NCI-H1436 (cell line): Measurements from ENCODE around the gene TAOK3.
"Not testable (repeated sequence)": the region's sequence is repeated elsewhere in the genome, so short reads cannot be mapped to it uniquely, and the experiment has no call there.

Experiments
- DNase-seq: peaks from one replicate; lab custom pipeline; 2025; lab: John Stamatoyannopoulos, UW

Gene TAOK3

DNA sequence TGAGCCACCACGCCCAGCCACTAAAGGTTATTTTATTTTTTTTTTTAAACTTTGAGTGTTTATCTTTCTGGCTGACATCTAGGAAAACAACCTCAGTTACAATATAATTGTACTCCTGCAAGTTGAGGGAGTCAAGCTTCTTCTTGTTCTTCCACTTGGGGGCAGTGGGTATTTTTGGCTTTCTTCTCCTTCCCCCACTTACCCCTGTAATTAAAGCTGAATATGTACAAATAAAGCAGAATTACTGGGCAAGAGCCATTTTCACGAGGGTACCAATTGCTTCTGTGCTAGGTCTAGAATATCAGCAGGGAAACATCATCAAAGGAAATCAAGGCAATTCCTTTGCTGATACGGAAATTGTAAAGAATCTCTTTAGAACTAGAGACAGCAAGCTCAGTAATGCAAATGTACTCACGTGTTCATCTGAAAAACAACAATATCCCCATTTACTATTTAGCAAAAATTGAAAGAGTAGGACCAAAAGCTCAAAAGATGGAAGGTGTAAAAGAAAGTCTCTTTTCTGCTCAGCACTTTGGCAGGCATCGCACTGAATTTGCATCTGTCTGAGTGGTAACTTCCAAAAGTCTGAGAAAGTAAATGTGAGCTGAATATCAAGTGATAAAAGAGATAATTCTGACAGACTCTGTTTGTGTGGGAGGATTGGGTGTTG, 72.8 kb downstream of the TAOK3 start:
- DNase-seq: no peak

DNA sequence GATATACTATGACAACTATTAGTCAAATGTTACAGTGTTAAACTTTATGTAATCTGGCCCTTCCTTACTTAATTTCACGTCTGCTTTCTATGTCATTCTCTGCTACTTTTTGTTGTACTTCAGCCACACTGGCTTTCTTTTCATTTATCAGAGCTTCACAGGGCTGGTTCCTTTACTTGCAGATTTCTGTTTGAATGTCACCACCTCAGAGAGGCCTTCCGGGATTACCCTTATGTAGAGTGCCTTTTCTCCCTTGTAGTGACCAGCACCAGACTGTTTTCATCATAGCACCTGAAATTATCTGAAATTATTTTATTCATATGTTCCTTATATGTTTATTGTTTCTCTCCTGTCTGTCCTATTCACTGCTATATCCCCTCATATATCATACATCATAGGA, 75.4 kb downstream of the TAOK3 start:
- no peak for DNase-seq

DNA sequence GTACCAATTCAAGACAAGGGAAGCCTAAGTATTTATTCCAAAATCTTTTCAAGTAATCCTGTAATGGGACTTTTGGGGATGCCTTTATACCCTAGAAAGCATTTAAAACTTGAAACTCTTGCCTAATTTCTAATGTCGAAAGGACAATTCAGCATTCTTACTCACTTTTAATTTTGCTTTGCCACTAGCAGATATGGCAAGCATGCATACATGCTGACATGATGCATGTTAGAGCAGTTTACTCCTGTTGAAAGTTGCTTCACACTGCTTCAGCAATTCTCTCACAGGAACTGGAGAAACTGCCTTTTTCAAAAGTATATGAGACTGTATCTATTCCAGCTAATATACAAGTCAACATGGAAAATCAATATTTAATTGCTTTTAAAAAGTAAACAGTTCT, 79.9 kb downstream of the TAOK3 start:
- no peak for DNase-seq

DNA sequence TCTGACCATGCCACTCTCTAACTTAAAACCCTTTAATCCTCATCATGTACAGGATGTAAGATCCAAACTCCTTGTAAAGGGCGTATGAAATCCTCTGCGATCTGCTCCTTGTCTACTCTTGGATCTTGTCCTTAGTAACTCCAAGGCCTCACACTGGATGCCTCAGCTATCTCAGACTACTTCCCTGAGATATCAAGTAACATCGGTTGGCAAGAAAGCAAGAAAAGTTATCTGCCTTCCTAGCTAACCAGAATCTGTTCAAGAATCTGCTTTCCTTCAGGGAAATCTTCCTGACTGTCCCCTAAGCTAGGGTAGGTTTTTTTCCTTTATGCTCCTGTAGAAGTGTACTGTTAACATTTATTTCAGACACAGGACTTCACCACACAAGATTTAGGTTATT, 82.6 kb downstream of the TAOK3 start:
- no peak for DNase-seq

DNA sequence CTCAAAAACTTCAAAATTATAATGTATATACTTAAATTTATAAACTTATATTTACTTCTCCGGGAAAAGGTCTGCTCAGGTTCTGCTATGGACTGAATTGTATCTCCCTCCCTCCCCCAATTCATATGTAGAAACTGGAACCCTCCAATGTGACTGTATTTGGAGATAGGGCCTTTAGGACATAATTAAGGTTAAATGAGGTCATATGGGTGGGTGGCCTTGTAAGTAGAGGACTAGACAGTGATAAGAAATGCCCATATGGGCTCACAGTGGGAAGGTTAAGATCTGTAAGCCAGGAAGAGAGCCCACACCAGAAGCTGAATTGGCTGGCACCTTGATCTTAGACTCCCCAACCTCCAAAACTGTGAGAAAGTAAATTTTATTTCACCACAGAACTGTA, 84.5 kb downstream of the TAOK3 start:
- DNase-seq: no peak

DNA sequence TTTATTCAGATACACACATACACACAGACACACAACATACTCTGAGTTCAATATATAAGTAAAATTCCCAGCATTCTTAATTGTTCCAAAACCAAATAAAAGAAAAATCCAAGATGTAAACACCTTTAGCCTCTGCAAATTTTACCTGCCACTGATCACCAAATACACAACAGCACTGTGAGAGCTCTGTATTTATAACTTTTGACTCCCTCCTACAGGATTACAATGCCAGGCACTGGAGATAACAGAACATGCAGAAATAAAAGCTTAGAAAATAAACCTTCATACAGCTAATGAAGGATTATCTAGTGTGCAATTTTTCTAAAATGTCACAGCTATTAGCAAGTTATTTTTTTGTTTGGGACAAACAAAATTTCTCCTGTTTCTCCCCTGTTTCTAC, 85.0 kb downstream of the TAOK3 start:
- no peak for DNase-seq

DNA sequence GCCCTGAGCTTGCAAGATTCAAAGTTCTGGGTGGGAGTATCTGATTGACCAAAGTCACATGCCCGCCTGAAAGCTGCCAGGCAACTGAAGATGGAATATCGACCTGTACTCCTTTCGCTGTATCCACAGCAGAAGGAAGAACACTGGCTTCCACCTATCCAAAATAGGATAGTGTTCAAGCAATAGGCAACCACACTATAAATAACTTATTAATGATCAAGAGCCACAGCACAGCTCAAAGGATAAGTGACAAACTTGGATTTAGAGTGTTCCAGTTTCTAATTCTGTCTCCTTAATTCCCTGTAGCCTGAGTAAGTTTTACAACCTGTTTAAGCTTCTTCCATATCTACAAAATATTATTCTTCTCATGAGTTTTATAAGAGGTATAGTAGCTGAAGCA, 89.9 kb downstream of the TAOK3 start:
- no peak for DNase-seq

DNA sequence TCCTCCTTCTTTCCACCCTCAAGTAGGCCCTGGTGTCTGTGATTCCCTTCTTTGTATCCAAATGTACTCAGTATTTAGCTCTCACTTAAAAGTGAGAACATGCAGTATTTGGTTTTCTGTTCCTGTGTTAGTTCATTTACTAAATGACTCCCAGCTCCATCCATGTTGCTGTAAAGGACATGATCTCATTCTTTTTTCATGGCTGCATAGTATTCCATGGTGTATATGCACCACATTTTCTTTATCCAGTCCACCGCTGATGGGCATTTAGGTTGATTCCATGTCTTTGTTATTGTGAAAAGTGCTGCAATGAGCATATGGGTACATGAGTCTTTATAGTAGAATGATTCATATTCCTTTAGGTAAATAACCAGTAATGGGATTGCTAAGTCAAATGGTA, 94.4 kb downstream of the TAOK3 start:
- DNase-seq: not testable (repeated sequence)

DNA sequence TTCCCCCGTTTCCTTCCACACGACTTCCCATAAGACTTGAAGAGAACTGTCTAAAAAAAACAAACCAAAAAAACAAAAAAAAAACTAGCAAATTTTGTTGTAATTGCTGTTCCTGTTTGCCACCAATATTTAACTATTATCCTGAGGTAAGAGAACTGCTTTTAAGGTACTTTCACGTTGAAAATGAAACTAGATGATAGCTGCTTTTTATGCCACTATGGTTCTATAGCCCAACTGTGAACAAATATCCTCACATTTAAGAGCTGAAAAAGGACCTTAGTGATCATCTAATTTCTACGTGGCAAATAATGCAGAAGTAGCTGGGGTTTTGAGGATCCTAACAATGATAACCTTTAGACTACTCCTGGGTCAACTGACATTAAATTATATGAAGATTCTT, 98.6 kb downstream of the TAOK3 start:
- no peak for DNase-seq

DNA sequence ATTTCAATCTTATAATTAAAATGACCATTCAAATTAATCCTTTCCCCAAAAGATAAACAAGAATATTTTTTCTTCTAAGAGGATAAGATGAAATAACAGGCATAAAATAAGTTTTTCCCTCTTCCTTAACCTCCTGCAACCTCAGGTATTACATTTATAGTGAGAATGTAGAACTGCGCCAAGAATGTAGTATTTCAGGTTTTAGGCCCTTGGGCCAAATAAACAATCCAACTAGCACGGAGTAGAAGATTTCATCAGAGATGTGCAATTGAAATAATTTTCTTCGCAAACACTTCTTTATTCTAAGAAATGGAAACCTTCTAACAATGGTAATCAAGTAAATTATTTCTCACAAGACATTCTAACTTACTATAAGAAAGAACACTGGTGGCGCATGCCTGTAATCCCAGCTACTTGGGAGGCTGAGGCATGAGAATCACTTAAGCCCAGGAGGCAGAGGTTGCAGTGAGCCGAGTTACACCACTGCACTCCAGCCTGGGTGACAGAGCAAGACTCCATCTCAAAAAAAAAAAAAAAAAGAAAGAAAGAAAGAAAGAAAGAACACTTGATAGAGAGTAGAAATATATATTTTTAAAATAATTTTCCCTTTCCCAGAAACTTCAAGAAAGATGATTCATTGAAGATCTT, 100.8 kb downstream of the TAOK3 start:
- DNase-seq: no peak

DNA sequence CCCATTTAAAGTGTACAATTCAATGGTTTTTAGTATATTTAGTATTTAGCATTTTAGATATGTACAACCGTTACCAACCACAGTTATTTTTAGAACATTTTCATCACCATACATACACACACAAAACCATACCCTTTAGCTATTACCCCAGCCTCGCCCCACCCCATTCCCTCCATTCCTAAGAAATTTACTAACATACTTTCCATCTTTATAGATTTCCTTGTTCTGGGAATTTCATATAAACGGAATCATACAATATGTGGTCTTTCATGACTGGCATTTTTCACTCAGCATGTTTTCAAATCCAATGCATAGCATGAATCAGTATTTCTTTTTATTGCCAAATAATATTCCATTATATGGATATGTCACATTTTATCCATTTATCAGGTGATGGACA, 101.5 kb downstream of the TAOK3 start:
- DNase-seq: no peak

DNA sequence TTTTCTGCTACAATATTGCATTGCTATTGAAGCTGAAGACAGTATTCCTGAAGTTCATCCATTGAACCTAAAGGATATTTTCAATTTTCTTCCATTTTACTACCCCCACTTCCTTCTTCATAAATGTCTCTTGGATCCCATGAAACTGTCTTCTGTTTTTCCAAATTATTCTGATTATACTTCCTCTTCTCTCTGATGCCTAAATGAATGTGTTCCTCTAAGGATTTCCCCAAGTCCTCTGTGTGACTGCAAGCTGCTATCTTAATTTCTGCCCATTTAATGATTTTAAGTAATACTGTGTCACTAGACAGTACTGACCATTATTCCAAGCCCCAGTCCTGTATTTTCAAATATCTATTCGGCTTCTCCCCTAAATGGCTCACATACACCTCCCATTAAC, 102.9 kb downstream of the TAOK3 start:
- DNase-seq: no peak

DNA sequence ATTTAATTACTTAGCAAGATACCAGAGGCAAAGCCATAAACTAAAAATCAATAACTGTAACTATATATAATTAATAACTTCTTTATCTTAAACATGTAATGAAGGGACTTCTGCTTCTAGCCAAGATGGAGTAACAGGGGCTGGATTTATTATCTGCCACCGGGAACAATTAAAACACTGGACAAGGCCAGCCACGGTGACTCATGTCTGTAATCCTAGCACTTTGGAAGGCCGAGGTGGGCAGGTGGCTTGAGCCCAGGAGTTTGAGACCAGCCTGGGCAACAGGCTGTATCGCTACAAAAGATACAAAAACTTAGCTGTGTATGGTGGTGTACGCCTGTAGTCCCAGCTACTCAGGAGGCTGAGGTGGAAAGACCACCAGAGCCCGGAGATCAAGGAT, 113.6 kb downstream of the TAOK3 start:
- DNase-seq: no peak

DNA sequence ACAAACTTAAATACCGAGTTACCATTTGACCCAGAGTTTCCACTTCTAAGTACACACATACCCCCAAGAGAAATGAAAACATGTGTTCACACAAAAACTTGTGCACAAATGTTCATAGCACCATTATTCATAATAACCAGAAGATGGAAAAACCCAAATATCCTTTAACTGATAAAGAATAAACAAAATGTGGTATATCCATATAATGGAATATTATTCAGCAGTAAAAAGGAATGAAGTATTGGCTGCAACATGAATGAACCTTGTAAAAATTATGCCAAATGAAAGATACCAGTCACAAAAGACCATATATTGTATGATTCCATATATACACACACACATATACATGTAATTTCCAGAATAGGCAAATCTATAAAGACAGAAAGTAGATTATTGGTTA, 116.4 kb downstream of the TAOK3 start:
- DNase-seq: no peak

DNA sequence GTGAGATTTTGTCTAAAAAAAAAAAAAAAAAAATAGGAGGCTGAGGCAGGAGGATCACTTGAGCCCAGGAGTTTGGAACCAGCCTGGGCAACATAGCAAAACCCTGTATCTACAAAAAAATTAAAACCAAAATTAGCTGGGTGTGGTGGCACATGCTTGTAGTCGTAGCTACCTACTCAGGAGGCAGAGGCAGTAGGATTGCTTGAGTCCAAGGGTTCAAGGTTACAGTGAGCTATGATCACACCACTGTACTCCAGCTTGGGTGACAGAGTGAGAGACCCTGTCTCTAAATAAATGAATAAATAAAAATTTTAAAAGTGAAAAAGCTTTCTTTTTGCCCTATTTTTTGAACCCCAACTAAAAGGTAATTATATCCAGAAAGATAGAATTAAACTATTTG, 123.2 kb downstream of the TAOK3 start:
- no peak for DNase-seq

DNA sequence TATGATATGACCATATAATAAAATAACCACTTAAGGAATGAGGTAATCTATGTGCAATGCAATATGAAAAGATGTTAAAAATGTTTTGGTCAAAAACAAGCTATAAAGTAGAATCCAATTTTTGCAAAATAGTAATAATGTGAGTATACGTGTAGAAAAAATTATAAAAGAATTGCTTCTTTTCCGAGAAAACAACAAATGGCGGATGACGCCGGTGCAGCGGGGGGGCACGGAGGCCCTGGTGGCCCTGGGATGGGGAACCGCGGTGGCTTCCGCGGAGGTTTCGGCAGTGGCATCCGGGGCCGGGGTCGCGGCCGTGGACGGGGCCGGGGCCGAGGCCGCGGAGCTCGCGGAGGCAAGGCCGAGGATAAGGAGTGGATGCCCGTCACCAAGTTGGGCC, 126.8 kb downstream of the TAOK3 start:
- DNase-seq: not testable (repeated sequence)

DNA sequence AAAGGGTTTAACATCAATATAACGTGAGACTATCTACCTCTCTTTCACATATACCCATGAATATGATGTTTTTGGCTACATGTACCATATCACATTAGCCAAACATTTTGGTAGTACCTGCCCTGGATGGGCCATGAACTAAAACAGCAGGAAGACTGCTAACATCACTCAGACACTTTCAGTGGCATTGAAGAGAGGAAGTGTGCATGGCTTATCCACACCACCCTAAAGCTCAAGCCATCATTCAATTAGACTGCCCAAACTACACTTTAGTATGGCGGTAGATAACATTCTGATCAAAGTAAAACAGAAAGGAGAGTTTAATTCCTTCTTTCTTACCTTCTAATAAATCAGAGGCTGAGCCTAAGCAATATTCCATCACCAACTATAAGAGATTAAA, 133.8 kb downstream of the TAOK3 start:
- no peak for DNase-seq

DNA sequence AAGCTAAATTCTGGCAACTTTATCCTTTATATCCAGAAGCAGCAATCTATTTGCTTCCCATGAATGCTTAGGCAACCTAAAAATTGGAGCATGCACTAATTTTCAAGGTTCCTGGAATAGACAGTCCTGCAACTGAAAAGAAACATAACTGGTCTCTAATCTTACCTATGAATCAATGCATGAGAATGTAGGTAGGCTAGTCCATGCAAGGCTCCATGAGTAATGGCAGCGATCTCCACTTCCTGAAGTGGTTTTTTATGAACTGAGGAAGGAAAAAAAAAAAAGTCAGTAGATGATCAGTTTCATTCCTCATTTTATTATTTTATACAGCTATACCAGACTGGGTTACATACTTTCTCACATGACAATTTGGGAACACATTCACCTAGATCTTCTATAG, 134.8 kb downstream of the TAOK3 start:
- DNase-seq: no peak

DNA sequence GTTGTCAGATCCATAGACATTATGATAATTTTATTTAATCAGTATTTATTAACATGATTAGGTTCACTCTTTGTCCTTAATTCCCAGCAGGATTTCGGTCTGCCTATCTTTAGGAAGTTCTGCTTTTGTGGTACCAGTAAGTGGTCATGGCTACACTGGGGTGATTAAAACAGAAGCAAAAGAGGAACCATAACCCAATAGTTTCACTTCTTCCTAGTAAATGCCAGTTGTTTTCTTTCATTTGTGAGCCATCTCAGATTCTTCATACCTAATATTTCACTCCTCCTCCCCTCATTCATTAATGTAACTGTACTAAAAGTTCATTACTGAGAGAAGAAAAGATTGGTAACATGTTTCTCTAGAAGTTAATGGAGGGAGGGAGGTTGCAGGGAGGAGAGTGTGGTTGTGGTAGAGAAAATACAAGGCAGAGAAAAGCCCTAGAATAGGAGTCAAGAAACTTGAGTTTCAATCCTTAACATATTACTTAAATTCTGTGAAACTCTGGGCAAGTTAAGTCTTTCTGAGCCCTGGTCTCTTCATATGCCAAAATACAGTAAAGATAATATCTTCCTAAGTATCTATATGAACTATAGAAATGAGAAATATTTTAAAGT, 135.5 kb downstream of the TAOK3 start:
- DNase-seq: no peak

DNA sequence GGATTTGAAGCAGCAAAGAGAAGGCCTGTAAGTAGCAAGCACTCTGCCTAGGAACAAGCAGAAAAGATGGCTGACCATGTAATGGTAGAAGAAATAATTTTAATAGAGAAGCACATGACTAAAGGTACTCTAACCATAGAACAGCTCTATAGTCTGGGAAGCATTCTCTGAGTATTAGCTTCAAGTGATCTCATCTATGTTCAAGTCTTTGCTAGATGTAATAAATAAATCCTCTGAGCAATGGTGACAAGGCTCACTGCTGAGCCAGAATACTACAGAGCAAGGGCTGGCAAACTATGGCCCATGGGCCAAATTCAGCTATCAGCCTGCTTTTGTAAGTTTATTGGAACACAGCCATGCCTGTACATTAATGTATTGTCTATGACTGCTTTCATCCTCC, 152.0 kb downstream of the TAOK3 start:
- no peak for DNase-seq

DNA sequence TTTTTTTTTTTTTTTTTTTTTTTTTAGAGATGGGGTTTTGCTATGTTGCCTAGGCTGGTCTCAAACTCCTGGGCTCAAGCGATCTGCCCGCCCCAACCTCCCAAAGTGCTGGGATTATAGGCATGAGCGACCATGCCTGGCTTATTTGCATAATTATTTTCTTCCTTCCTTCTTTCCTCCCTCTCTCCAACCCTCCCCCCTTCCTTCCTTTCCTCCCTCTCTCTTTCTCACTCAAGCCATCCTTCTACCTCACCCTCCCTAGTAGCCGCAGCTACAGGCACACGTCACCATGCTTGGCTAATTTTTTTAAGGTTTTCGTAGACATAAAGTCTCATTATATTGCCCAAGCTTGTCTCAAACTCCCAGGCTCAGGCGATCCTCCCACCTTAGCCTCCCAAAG, 152.9 kb downstream of the TAOK3 start:
- DNase-seq: no peak

DNA sequence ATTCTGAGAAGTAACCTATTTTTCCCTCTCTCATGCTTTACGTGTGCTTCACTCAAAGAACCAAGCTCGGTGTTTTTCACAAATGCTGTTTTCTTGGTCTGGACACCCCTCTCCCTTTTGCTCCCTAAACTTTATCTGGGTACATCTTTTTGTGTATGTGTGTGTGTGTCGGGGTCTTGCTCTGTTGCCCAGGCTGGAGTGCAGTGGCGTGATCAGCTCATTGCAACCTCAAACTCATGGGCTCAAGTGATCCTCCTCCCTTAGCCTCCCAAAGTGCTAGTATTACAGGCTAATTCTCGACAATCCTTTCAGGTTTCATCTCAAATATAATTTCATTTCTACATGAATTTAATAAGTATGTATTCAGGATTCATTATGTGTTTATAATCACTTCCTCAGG, 153.6 kb downstream of the TAOK3 start:
- DNase-seq: no peak

DNA sequence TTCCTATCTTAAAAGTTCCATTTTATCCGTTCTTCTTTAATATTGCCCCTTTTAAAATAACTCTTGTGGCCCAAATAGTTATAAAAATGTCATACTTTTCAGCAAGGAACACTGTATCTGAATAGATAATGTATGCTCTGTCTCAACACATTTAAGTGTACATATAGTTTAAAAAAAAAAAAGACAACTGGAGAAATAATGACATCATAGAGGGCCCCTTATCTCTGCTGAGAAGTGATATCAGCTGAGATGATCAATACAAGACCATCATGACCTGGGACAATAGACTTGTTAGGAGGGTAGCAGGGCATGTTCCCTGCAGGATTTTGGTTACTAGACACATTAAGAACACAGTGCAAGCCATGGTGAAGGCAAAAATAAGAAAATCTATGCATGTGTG, 159.3 kb downstream of the TAOK3 start:
- no peak for DNase-seq

DNA sequence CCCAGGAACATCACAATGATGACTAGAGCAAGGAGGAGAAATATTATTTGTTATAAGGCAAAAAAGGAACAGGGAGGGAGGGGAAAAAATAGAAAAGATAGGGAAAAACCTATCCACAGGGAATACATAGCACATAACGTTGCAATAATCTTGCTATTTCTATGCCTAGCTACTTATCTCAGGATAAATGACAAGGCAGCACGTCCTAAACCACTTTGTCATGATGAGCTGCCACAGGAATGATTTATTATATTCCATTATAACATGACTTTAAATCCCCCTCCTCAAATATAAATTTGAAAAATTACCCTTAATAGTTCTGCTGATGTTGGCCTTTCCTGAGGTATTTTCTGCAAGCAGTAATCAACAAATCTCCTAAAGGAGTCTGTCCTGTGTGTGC, 160.1 kb downstream of the TAOK3 start:
- no peak for DNase-seq
